Measurements from ENCODE around the gene NHS. TPM values are rescaled to one million over a fixed set of nuclear protein-coding genes. Genes with fewer than 3 reads are reported as not detected.

The NHS gene
- total RNA-seq, 1 experiment from 2014 or later, result 5.7 TPM

DNA sequence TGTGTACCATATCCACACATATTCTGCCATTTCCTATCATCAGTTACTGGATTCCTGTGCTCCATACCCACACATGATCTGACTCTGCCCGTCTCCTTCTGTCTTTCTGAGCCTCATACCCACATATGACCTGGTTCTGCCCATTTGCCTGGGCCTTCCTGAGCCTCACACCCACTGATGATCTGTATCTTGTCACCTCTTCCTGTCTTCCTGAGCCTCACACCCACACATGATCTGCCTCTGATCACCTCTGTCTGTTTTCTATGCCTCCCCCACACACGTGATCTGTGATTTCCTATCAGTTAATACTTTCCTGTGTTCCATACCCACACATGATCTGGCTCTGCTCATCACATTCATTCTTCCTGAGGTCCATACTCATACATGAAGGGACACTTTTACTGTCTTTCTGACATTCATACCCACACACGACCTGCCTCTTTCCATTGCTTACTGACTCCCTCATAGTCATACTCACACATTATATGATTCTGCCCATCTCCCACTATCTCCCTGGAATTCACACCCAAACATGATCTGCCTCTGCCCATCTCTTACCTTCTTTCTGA lies 394.8 kb downstream of the NHS start:
- Histone ChIP-seq H3K36me3 (ENCODE audit: control insufficient read depth in 1 of 2, insufficient read depth in 2 of 2, low read length in 2 of 2) (no peaks in the 10 kb centered on the region), H3K4me3 (replicated peaks in 1 of 2; ENCODE audit: low read depth in 1 of 2, low read length in 2 of 2) (no peak overlapping the region), H3K79me2 (ENCODE audit: insufficient read depth, low read length) (no peaks in the 10 kb centered on the region), H3K27me3 (ENCODE audit: insufficient read depth, low read length) (peaks cover 34% of the 10 kb centered on the region; the same call in 1 of the 2 replicates), H3K9me3 (ENCODE audit: control insufficient read depth in 1 of 2, insufficient read depth in 1 of 2, low read depth in 1 of 2, low read length in 2 of 2) (no peaks in the 10 kb centered on the region), H2AFZ (ENCODE audit: low read depth, low read length, poor library complexity, severe bottlenecking) (no peak overlapping the region), H3K27ac (ENCODE audit: low read depth, low read length) (no peak overlapping the region), H4K20me1 (ENCODE audit: insufficient read depth) (no peaks in the 10 kb centered on the region), H3K4me2 (ENCODE audit: low read length) (no peak overlapping the region), H3K4me1 (ENCODE audit: control insufficient read depth in 1 of 2, insufficient read depth in 2 of 2, low read length in 2 of 2) (no peaks in the 10 kb centered on the region), H3K9me2 (ENCODE audit: insufficient read depth) (no peaks in the 10 kb centered on the region), H3K9ac (ENCODE audit: low read length) (no peak overlapping the region)
- ChIA-PET RAD21 (ENCODE audit: low non-redundant PET in 1 of 2, low total read pairs in 2 of 2, uncharacterized antibody in 2 of 2, unreplicated experiment in 2 of 2) (no interaction called here), CTCF (no interaction called here), POLR2A (no interaction called here)
- DNase-seq (ENCODE audit: low read depth, low spot score) (no peak), ATAC-seq (no peak)
- intact Hi-C loops (cut with micrococcal nuclease), result no loop called here
- no TSS peak for BruUV-seq (replicated peaks)
- TF ChIP-seq ZFX (IDR thresholded peaks at IDR 0.05) (no peak), SRF (IDR thresholded peaks at IDR 0.05; ENCODE audit: low read depth) (no peak), SP1 (IDR thresholded peaks at IDR 0.05; ENCODE audit: low read depth) (no peak), EGR1 (IDR thresholded peaks at IDR 0.05; ENCODE audit: low read depth) (no peak), FOSL1 (IDR thresholded peaks at IDR 0.05; ENCODE audit: low read depth) (no peak), YY1 (IDR thresholded peaks at IDR 0.05; ENCODE audit: extremely low read depth, insufficient replicate concordance, low read depth, low read length) (no peak), POLR2AphosphoS5 (IDR thresholded peaks at IDR 0.05; ENCODE audit: low read depth, low read length) (no peak), CBX3 (IDR thresholded peaks at IDR 0.05; ENCODE audit: low read depth) (no peak), EZH2phosphoT487 (IDR thresholded peaks at IDR 0.05; ENCODE audit: borderline replicate concordance) (no peak), SIN3A (IDR thresholded peaks at IDR 0.05; ENCODE audit: low read depth) (no peak), ZNF274 (IDR thresholded peaks at IDR 0.05; ENCODE audit: low read depth, low read length) (no peak), EZH2 (IDR thresholded peaks at IDR 0.05) (no peak), TCF7L2 (IDR thresholded peaks at IDR 0.05; ENCODE audit: borderline replicate concordance, extremely low read depth, insufficient read depth, insufficient read length) (no peak)
- TF ChIP-seq, protein P1, sequence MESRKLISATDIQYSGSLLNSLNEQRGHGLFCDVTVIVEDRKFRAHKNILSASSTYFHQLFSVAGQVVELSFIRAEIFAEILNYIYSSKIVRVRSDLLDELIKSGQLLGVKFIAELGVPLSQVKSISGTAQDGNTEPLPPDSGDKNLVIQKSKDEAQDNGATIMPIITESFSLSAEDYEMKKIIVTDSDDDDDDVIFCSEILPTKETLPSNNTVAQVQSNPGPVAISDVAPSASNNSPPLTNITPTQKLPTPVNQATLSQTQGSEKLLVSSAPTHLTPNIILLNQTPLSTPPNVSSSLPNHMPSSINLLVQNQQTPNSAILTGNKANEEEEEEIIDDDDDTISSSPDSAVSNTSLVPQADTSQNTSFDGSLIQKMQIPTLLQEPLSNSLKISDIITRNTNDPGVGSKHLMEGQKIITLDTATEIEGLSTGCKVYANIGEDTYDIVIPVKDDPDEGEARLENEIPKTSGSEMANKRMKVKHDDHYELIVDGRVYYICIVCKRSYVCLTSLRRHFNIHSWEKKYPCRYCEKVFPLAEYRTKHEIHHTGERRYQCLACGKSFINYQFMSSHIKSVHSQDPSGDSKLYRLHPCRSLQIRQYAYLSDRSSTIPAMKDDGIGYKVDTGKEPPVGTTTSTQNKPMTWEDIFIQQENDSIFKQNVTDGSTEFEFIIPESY (IDR thresholded peaks at IDR 0.05; ENCODE audit: extremely low read depth, insufficient replicate concordance, low read length), result no peak
- TF ChIP-seq, protein P2, sequence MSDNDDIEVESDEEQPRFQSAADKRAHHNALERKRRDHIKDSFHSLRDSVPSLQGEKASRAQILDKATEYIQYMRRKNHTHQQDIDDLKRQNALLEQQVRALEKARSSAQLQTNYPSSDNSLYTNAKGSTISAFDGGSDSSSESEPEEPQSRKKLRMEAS (IDR thresholded peaks at IDR 0.05), result no peak
- TF ChIP-seq, protein P3, sequence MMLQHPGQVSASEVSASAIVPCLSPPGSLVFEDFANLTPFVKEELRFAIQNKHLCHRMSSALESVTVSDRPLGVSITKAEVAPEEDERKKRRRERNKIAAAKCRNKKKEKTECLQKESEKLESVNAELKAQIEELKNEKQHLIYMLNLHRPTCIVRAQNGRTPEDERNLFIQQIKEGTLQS (IDR thresholded peaks at IDR 0.05), result no peak
- TF ChIP-seq, protein P4, sequence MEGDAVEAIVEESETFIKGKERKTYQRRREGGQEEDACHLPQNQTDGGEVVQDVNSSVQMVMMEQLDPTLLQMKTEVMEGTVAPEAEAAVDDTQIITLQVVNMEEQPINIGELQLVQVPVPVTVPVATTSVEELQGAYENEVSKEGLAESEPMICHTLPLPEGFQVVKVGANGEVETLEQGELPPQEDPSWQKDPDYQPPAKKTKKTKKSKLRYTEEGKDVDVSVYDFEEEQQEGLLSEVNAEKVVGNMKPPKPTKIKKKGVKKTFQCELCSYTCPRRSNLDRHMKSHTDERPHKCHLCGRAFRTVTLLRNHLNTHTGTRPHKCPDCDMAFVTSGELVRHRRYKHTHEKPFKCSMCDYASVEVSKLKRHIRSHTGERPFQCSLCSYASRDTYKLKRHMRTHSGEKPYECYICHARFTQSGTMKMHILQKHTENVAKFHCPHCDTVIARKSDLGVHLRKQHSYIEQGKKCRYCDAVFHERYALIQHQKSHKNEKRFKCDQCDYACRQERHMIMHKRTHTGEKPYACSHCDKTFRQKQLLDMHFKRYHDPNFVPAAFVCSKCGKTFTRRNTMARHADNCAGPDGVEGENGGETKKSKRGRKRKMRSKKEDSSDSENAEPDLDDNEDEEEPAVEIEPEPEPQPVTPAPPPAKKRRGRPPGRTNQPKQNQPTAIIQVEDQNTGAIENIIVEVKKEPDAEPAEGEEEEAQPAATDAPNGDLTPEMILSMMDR (IDR thresholded peaks at IDR 0.05 in 2 of 3, conservative IDR thresholded peaks at IDR 0.05 in 1 of 3; ENCODE audit: borderline replicate concordance in 1 of 3, insufficient read depth in 1 of 3, low read depth in 2 of 3, low read length in 2 of 3), result no peak
